GM13977 (cell line): Measurements from ENCODE around the gene MED13L.
A peak's percentile ranks its signal among the peaks of the same experiment; 100 is the strongest.

Experiments
- DNase-seq: peaks from one replicate; pipeline ENCODE4 v3.0.0; 2012; ENCODE audit warnings: low spot score
- CTCF ChIP-seq: IDR thresholded peaks from 2 replicates; pipeline ENCODE4 v1.5.1; 2012; ENCODE audit warnings: mild to moderate bottlenecking, control low read depth; ENCODE audit not compliant: insufficient read depth; ENCODE audit errors: extremely low read depth, missing control alignments
- in situ Hi-C: fragments of 300-500 bp; cut with MboI; formaldehyde crosslinking; loops from one replicate; pipeline ENCODE4 v1.12.0; 2022; ENCODE audit warnings: low sequenced_read_pairs, low pct_unique_long_range_greater_than_20kb, mixed read lengths, inconsistent platforms; ENCODE audit not compliant: unreplicated experiment

Gene MED13L

GRCh38 chr12:116177017-116177416 lies 100.5 kb downstream of the MED13L start:
- in situ Hi-C loops: no loop called here
- DNase-seq: no peak
- no peak for TF ChIP-seq CTCF

GRCh38 chr12:116174904-116175303 lies 102.6 kb downstream of the MED13L start:
- no peak for TF ChIP-seq CTCF
- DNase-seq: no peak
- in situ Hi-C loops: no loop called here

- in situ Hi-C loops: no loop called here
- peak; percentile 21 for DNase-seq
- TF ChIP-seq CTCF: no peak
Observed at GRCh38 chr12:116174006-116174405, 103.5 kb downstream of the MED13L start.

- no peak for TF ChIP-seq CTCF
- in situ Hi-C loops: no loop called here
- DNase-seq: peak; percentile 37
Observed at GRCh38 chr12:116172224-116172849, 105.2 kb downstream of the MED13L start.

GRCh38 chr12:116171549-116171948 lies 105.9 kb downstream of the MED13L start:
- in situ Hi-C loops: no loop called here
- no peak for DNase-seq
- TF ChIP-seq CTCF: no peak

GRCh38 chr12:116169071-116169470 lies 108.4 kb downstream of the MED13L start:
- DNase-seq: no peak
- in situ Hi-C loops: no loop called here
- TF ChIP-seq CTCF: no peak
